ENCODE data around the gene SLC38A11.

DNA sequence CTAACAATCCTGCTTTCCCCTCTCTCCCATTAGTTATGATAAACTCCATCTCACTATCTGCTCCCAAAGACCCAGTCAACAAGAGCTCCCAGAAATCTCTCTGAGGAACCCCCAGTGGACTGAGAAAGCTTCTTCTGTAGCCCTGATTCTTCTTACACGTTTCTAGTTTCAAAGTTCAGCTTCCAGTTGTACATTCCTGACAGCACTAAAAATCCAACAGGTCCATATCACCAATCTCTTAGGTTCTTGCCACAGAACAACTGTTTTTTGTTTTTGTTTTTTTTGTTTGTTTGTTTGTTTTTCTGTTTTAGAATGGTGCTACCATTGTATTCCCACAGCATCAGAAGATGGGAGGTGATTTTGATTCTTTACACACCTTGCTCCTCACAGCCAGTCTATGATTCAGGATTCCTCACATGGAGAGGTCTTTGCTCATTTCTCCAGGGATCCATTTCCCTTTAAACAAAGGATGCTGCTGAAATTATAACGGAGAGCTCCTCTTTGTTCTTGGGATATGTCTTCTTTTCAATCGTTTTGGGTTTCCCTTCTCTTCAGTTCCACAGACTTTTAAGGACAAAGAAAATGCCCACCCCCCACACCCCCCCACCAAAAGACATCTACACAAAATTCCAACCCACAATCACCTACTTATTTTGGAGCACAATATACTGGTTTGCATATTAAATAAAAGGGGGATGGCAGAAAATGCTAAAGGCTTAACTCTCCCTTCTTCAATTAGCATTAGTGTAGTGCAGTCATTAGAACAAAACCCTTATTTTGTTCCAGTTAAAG, 57.7 kb downstream of the SLC38A11 start:
- no peak for TF ChIP-seq CTCF (conservative IDR thresholded peaks at IDR 0.05; ENCODE audit: low read depth, low read length)
- TF ChIP-seq EZH2 (IDR thresholded peaks at IDR 0.05; ENCODE audit: borderline replicate concordance, low read depth, low read length, poor library complexity, severe bottlenecking): no peak

All from A673 (cell line).